ENCODE data around the gene SLC6A7.

DNA sequence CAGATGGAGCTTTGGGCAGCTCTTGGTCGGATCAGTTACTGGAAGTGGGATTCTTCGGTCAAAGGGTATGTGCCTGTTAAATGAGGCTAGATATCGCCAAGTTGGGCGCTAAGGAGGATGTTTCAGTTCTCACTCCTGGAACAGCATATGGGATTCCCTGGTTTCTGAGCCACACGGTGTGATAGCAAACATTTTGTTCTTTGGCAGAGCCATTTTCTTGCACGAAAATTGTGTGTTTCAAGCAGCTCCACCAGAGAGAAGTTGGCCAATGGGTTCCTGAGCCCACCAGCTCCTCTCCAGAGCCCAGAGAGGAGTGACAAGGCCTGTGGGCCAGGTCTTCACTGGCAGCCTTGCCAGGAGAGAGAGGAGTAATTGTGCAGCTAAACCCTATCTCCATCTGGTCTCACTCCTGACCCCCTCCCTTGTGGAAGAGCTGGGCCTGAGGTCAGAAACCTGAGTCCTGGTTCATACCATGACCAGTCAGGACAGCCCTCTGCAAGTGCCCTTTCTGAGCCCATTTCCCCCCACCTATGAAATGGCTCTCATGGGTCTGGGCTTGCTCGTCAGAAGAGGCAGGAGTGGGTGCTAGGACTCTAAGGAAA lies 10.7 kb upstream of the SLC6A7 start:
- TF ChIP-seq POLR2A (IDR thresholded peaks at IDR 0.05): no peak
- no peak for TF ChIP-seq CTCF (IDR thresholded peaks at IDR 0.05)
- TF ChIP-seq EP300 (IDR thresholded peaks at IDR 0.05): no peak
- TF ChIP-seq POLR2AphosphoS5 (IDR thresholded peaks at IDR 0.05): no peak

Measured in gastroesophageal sphincter (tissue), 3 donors.